ENCODE results near the gene UTP25. TPM values are rescaled to one million over a fixed set of nuclear protein-coding genes. Genes with fewer than 3 reads are reported as not detected.
A peak's percentile ranks its signal among the peaks of the same experiment; 100 is the strongest.

The UTP25 gene
- total and polyA plus RNA-seq, 8 donors, result 1.1 to 10.6 (median 2.2) TPM

DNA sequence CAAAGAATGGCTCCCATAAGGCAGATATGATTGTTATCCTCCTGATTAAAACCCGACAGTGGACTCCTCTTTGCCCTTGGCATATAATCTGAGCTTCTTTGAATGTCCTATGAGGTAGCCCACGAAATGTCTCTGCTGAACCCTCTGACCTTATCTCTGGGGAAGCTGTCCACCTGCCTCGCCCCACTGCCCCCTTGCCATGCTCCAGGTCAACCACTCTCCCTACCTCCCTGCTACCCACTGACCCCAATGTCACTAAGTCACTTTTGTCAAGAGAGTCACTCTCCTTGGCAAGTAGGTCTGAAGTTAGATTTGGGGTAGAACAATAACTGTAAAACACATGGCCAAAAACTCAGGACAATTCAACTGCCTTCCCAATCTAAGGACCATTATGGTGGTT, 54.5 kb downstream of the UTP25 start:
- H3K36me3 ChIP-seq, result no peaks in the 10 kb centered on the region
- no peak overlapping the region for H3K27ac ChIP-seq
- 55 to 68% (median 65%) methylated on average over 3 of the region's 3 CpGs for WGBS, 5 donors
- no peaks in the 10 kb centered on the region for H3K9me3 ChIP-seq
- H3K27me3 ChIP-seq, result peaks cover 0 to 18% (median 0%) of the 10 kb centered on the region in 3 donors
- no peak for DNase-seq
- peaks cover 0 to 5% (median 0%) of the 10 kb centered on the region in 4 donors for H3K4me1 ChIP-seq
- intact Hi-C loops (cut with DNase I; ENCODE audit: low total_unique reads), result no loop called here
- TF ChIP-seq, protein P1, sequence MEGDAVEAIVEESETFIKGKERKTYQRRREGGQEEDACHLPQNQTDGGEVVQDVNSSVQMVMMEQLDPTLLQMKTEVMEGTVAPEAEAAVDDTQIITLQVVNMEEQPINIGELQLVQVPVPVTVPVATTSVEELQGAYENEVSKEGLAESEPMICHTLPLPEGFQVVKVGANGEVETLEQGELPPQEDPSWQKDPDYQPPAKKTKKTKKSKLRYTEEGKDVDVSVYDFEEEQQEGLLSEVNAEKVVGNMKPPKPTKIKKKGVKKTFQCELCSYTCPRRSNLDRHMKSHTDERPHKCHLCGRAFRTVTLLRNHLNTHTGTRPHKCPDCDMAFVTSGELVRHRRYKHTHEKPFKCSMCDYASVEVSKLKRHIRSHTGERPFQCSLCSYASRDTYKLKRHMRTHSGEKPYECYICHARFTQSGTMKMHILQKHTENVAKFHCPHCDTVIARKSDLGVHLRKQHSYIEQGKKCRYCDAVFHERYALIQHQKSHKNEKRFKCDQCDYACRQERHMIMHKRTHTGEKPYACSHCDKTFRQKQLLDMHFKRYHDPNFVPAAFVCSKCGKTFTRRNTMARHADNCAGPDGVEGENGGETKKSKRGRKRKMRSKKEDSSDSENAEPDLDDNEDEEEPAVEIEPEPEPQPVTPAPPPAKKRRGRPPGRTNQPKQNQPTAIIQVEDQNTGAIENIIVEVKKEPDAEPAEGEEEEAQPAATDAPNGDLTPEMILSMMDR (IDR thresholded peaks at IDR 0.05), result no peak
- no peak for TF ChIP-seq POLR2A (IDR thresholded peaks at IDR 0.05)
- no peak overlapping the region for H3K4me3 ChIP-seq

DNA sequence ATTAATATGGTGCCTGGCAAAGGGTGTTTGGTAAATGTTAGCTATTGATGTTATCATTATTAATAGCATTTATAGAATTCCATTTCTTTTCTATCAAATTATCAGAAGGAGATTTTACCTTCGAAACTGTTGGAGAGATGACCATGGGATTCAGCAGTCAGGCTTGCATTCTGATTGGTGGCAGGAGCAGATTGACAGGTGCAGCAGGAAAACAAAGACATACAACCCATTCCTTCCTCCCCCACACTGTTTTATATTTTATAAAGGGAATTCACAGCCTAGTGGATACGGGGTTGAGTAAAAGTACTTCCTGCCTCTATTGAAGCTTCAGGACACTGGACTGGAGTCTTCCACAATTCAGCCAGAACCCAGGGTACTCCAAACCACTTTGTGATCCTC, 55.2 kb downstream of the UTP25 start:
- H3K4me3 ChIP-seq, result no peak overlapping the region
- WGBS, 5 donors, result 64 to 70% (median 64%) methylated on average over 2 of the region's 2 CpGs
- intact Hi-C loops (cut with DNase I; ENCODE audit: low total_unique reads), result no loop called here
- TF ChIP-seq POLR2A (IDR thresholded peaks at IDR 0.05), result no peak
- no peak for TF ChIP-seq EP300 (IDR thresholded peaks at IDR 0.05)
- TF ChIP-seq, protein P1 (IDR thresholded peaks at IDR 0.05), result no peak
- TF ChIP-seq POLR2AphosphoS5 (IDR thresholded peaks at IDR 0.05), result no peak
- H3K27me3 ChIP-seq, result peaks cover 0 to 18% (median 0%) of the 10 kb centered on the region in 3 donors
- H3K4me1 ChIP-seq, result peaks cover 0 to 5% (median 0%) of the 10 kb centered on the region in 4 donors
- no peaks in the 10 kb centered on the region for H3K36me3 ChIP-seq
- no peak for DNase-seq
- H3K9me3 ChIP-seq, result no peaks in the 10 kb centered on the region
- no peak overlapping the region for H3K27ac ChIP-seq

DNA sequence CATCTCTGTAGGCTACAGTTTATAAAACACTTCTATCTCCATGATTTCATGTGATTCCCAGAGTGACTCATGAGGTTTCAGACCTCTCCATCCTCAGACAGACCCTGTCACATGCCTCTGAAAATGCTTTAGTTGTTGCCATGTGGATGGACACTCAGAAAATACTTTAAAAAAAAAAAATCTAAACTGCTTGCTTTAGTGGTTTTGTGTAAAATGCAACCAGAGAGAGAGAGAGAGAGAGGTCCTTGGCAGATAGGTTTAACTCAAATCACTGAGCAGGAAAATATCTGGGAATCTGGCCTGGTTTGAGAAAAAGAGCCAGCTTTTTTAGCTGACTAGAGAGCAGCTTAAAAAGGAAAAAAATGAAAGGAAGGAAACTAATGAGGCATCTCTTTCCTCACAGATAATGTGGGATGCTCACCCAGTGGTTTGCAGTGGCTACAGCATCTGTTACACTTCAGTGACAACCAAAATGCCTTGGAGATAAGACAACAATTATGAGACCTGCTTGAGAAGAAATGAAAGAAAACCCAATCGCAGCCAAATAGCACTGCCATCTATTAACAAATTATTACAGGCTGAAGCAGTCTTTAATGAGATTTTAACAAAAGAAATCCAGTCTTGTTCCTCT, 55.7 kb downstream of the UTP25 start:
- Histone ChIP-seq H3K4me3 (no peak overlapping the region), H3K27ac (no peak overlapping the region), H3K9me3 (no peaks in the 10 kb centered on the region), H3K4me1 (peaks cover 0 to 5% (median 0%) of the 10 kb centered on the region in 4 donors), H3K36me3 (no peaks in the 10 kb centered on the region), H3K27me3 (peaks cover 0 to 18% (median 0%) of the 10 kb centered on the region in 3 donors)
- peak in 1 of 2 donors; percentile 21 for DNase-seq
- TF ChIP-seq, protein P1 (IDR thresholded peaks at IDR 0.05), result no peak
- no peak for TF ChIP-seq POLR2AphosphoS5 (IDR thresholded peaks at IDR 0.05)
- no peak for TF ChIP-seq EP300 (IDR thresholded peaks at IDR 0.05)
- no peak for TF ChIP-seq POLR2A (IDR thresholded peaks at IDR 0.05)
- 76 to 81% (median 79%) methylated on average over 1 of the region's 1 CpG for WGBS, 5 donors
- intact Hi-C loops (cut with DNase I; ENCODE audit: low total_unique reads), result no loop called here

DNA sequence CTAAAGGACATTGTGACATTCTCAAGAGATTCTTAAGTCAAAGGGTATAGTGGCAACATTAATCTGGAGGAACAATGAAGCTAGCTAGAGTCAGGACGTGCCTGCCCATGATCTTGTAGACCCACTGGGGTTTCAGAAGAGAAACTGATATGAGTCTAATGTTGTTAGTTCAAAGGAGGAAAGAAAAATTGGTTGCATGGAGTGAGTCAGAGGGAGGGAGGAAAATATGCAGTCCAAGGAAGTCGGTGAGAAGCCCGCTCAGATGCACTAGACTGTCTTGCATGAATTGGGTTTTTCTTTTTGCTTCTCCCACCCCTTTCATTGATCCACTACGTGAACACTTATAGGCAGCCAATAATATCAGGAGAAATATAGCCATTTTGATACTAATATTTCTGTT, 56.5 kb downstream of the UTP25 start:
- Histone ChIP-seq H3K27me3 (peaks cover 0 to 14% (median 0%) of the 10 kb centered on the region in 3 donors), H3K4me1 (peaks cover 0 to 5% (median 0%) of the 10 kb centered on the region in 4 donors), H3K36me3 (no peaks in the 10 kb centered on the region), H3K27ac (no peak overlapping the region), H3K4me3 (no peak overlapping the region), H3K9me3 (no peaks in the 10 kb centered on the region)
- DNase-seq, result no peak
- WGBS, 5 donors, result 55 to 77% (median 61%) methylated on average over 4 of the region's 4 CpGs
- TF ChIP-seq POLR2A (IDR thresholded peaks at IDR 0.05), result no peak
- intact Hi-C loops (cut with DNase I; ENCODE audit: low total_unique reads), result no loop called here

DNA sequence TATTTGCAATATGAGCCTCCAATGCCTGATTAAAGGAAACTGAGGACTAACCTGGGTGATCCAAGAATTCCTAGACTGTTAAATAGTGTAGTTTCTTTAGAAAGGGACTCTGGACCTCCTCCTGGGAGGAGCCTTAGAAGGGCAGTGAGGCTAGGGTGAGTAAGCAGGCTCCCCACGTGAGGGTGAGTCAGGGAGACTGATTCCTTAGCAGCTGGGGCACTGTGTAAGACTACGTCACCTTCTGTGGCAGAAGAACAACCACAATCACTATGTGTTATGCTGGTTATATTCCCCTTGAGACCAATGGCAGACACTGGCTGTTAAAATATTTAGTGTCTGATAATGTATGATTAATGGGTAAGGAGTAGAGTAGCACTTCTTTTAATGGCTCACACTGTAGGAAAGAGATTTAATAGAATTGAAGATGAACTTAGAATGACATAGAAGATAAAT, 56.9 kb downstream of the UTP25 start:
- 10 to 24% (median 16%) methylated on average over 2 of the region's 2 CpGs for WGBS, 5 donors
- Histone ChIP-seq H3K27ac (no peak overlapping the region), H3K4me1 (peaks cover 0 to 5% (median 0%) of the 10 kb centered on the region in 4 donors), H3K9me3 (no peaks in the 10 kb centered on the region), H3K27me3 (peaks cover 0 to 10% (median 0%) of the 10 kb centered on the region in 3 donors), H3K36me3 (no peaks in the 10 kb centered on the region), H3K4me3 (no peak overlapping the region)
- no peak for TF ChIP-seq POLR2A (IDR thresholded peaks at IDR 0.05)
- peak in 1 of 3 donors; percentile 44 for TF ChIP-seq POLR2AphosphoS5 (IDR thresholded peaks at IDR 0.05)
- TF ChIP-seq, protein P1 (IDR thresholded peaks at IDR 0.05), result no peak
- TF ChIP-seq EP300 (IDR thresholded peaks at IDR 0.05), result no peak
- peak; percentile 39 to 66 for DNase-seq
- intact Hi-C loops (cut with DNase I; ENCODE audit: low total_unique reads), result no loop called here

Measured in stomach (tissue), 9 donors.